Stimulated activated CD8-positive, alpha-beta memory T cell treated with anti-CD3 and anti-CD28 coated beads, Interleukin-2, amount 100 ng/mL, for 1 hour (primary cell): ENCODE measurements around the gene ZNF497.

Source experiments
- DNase-seq, 2 donors: peaks; one replicate each; pipeline ENCODE4 v3.0.0-alpha.2; 2020; ENCODE audit warnings: low read depth in 2 of 2

ZNF497 gene

DNA sequence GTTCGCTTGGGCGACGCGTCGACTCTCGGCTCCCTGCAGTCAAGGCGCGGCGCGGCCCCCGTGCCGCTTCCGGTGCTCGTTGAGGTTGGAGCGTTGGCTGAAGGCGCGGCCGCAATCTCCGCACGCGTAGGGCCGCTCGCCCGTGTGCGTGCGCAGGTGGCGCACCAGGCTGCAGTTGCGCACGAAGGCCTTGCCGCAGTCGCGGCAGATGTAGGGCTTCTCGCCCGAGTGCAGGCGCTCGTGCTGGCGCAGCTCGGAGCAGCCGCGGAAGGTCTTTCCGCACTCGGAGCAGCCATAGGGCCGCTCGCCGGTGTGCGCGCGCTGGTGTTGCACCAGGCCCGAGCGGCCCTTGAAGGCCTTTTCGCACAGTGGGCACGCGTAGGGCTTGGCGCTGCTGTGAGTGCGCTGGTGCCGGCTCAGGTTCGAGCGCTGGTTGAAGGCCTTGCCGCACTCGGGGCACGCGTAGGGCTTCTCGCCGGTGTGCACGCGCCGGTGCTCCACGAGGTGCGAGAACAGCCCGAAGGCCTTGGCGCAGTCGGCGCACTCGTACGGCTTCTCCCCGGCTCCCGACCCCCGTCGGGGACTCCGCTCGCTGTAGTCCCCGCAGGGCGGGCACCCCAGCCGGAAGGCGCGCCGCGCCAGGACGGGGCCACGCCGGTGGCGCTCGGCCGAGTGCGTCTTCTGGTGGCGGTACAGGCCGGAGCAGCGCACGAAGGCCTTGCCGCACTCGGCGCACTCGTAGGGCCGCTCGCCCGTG, 5.3 kb upstream of the ZNF497 start:
- no peak for DNase-seq

DNA sequence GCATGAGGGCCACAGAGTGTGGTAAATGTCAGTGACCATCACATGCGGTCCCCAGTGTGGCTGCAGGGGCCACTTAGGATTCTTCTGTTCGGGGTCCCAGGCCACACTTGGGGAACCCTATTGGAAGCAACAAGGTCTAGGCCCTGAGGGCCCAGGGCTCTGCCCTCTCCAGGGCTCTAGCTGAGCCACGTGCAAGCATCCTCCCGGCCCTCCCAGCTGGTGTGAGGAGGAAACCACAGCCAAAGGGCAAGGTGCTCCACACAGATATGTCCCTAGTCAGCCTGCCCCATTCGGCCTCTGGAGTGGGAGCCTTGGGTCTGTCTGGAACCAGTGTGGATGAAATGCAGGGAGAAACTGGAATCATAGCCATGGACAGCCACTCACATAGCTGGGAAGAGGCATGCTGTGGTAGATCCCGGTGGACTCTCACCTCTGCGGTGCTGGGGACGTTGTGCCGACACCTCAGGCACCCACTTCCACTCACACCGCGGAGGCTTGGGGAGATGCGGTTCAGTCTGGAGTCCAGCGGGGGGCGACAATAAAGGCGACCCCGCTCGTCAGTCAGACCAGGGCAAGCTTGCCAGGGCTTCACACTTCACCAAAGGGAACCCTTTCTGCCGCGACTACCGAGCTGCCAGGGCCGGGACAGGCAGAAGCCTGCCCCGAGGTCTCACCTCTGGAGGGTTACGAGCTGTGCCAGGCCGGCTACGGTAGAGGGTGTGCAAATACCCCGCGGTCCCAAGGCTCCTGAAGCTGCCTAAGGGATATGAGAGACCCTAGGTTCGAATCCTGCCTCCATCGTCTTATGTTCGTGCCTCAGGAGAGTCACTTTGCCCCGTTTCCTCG, 4.3 kb upstream of the ZNF497 start:
- no peak for DNase-seq

- DNase-seq, result no peak
Measured at GRCh38 chr19:58364146-58364545, 1.6 kb upstream of the ZNF497 start.

DNA sequence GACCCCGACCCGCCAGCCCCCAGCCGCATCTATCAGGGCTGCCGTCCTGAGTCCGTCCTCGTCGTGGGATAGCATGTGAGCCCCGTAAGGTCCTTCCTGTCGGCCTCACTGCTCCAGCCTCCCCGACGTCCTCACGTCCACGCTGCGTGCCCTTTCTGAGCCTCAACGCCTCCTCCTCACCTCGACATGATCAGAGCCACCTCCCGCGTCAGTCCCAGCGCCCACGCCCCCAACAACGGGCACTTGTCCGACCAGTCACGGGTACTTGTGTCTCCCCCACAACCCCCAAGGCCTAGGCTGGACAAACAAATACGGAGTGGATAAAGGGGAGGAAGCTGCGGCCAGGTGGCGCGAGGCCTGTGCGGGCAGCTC, 665 bp downstream of the ZNF497 start:
- no peak for DNase-seq

GRCh38 chr19:58357481-58358145, 4.9 kb downstream of the ZNF497 start:
- DNase-seq, result no peak

DNA sequence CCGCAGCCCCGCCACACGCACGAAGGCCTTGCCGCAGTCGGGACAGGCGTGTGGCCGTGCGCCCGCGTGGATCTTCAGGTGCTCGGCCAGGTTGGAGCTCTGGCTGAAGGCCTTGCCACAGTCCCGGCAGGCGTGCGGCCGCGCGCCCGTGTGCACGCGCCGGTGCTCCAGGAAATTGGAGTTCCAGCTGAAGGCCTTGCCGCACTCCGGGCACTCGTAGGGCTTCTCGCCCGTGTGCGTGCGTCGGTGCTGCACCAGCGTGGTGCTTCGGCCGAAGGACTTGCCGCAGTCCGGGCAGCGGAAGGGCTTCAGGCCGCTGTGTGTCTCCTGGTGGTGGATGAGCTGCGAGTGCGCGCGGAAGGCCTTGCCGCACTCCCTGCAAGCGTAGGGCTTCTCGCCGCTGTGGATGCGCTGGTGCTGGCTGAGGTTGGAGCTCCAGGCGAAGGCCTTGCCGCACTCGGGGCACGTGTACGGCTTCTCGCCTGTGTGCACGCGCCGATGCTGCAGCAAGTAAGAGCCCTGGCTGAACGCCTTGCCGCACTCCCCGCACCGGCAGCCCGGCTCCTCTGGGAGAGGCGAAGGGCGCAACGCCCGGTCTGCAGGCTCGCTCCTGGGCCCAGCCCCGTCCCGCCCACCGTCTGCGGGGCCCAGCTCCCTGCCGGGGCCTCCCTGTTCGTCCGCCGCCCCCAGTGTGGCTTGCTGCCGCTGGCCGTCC, 5.6 kb downstream of the ZNF497 start:
- DNase-seq, result no peak

- no peak for DNase-seq
Measured at GRCh38 chr19:58355908-58356765, 6.4 kb downstream of the ZNF497 start.

- DNase-seq, result no peak
Measured at GRCh38 chr19:58355215-58355796, 7.2 kb downstream of the ZNF497 start.

DNA sequence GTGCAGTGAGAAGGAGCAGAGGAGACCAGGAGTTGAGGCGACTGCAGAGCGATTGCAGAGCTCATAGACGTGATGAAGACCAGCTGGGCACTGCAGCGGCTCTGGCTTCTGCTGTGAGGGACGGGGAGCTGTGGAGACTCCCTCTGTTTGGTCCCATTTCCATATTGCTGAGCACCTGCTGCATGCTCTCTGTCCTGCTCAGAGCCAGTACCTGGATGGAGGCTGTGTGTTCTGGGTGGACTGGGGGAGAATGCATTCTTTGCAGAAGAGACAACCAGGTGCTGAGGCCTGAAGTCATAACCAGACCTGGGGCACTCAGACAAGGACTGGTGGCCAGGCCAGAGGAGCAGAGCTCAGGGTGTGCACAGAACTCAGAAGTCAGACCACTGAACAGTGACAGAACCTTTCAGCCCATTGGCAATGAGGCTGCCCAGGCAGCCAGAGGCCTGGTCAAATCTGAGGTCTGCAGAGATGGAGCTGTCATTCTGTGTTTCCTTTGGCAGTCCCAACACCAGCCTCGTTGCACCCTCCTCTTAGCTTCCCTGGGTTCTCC, 8.0 kb downstream of the ZNF497 start:
- no peak for DNase-seq

DNA sequence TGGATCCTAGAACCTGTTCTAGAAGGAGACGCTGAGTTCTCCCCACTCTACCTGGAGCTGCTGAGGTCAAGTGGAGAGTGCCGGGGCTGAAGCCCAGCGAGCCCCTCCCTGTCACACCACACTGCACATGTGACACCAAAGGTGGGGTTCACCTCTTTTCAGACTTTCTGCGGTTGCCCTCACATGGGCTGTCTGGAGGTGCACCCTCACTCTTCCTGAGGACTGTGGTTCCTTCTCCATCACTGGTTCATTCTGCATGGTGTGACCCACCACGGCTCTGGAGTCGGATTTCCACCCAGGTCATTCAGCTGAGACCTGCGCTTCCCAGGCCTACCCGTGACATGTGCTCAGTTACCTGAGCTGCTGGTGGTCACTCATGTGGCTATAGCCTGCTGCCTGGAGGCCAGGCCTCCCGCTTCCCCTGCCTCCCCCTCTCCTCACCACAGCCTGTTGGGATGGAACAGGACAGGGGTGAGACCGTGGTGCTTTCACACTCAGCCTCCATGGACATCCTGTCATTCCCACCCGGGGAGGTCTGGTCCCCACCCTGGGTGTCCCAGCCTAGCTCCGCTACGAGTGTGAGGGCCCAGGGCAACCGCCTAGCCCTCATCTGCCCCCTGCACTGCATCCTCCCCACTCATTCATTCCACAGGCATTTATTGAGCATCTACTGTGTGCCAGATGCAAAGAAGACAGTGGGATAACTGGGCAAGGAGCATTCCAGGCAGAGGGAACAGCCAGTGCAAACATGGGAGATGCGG, 8.7 kb downstream of the ZNF497 start:
- no peak for DNase-seq

DNA sequence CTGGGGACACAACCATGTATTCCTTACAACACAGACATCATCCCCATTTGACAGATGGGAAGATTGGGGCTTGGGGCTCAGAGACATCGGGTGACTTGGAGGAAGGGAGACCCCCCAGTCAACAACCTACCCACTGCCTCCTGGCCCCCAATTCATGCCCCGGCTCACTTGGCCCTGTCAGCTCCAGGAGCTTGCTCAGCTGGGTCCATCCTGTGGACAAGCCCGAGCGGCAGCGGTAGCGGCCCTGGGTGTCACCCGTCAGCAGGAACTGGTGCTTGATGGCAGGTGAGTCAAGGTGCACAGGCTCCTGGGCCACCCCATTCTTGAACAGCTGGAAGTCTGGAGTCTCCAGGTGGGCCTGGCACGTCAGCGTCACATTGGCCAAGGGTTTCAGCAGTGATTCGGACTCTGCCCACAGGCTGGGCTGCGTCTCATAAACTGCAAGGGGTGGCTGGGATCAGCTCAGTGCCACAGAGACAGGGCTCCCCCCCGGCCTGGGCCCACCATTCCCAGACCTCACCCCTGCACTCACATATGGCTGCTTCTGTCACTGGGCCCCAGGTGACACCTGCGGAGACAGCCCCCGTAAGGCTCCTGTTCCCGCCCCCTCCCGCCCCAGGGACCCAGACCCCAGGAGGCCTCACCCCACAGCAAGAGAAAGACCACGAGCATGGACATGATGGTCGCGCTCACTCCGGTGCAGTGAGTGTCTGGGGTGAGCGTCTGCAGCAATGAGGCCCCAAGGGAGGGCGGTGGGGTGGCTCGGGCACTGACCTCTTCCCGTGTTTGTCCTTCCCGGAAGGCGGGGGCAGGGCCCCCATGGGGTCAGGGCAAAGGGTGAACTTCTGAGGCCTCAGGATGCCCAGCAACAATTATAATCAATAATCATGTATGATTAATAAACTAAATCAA, 9.5 kb downstream of the ZNF497 start, which contains the start of gene A1BG:
TSS of gene A1BG (minus strand) at position 733 of the 912 bp plus-strand sequence. CDS start at position 678, 55 bp downstream.
- no peak for DNase-seq

GRCh38 chr19:58351990-58352755, 10.4 kb downstream of the ZNF497 start:
- no peak for DNase-seq

DNA sequence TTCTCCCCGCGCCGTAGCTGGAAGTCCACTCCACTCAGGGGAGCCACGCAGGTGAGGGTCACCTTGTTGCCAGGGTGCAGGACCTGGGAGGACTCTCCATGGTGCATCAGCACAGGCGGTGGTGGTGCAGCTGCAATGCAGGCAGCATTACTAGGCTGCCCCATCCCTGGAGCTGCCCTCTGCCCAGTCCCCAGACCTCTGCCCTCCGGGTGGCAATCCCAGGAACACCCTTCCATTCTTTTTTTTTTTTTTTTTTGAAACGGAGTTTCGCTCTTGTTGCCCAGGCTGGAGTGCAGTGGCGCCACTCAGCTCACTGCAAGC, 11.0 kb downstream of the ZNF497 start:
- no peak for DNase-seq

DNA sequence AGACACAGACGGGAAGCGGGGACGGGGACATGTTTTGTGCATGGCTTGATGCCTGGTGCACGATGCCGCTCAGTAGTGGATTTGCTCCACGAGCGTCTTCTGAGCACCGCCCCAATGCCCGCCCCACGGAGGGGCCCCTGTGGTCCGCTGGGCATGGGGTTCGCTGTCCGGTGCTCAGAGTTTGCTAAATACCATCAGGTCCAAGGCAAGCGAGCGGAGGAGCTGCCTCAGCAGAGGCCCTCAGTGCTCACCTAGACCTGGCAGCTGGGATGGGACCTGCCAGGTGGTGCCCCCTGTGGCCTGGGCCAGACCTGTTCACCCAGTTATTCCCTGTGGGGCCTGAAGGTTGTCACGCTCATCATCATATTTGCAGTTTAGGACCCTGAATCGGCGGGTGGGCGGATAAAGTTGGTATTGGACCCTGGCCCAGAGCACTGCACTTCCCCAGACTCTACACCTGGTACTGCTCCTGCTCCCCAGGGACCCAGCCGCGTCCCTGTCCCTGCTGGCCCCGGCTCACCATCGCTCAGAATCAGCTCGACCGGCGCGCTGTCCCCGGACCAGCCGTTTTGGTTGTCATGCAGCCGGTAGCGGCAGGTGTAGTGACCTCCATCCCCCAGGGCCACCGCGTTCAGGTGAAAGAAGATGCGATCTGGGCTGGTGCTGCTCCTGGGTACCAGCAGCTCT, 11.5 kb downstream of the ZNF497 start:
- no peak for DNase-seq

GRCh38 chr19:58350001-58350861, 12.3 kb downstream of the ZNF497 start:
- no peak for DNase-seq

GRCh38 chr19:58349590-58349989, 13.0 kb downstream of the ZNF497 start:
- no peak for DNase-seq
